ENCODE results near the gene POLDIP2.

The POLDIP2 gene

GRCh38 chr17:28315846-28316705 lies 41.3 kb downstream of the POLDIP2 start:
- DNase-seq = no peak

- no peak for DNase-seq
Measured at GRCh38 chr17:28313841-28314240, 43.5 kb downstream of the POLDIP2 start.

- no peak for DNase-seq
Measured at GRCh38 chr17:28306954-28307401, 50.3 kb downstream of the POLDIP2 start.

GRCh38 chr17:28298449-28298848 lies 58.9 kb downstream of the POLDIP2 start:
- no peak for DNase-seq
